GM12873 (cell line): Measurements from ENCODE around the gene RBM23.

ENCODE experiments used
- CTCF ChIP-seq: IDR thresholded peaks from 2 replicates; pipeline ENCODE4 v1.5.1; 2012; ENCODE audit warnings: low read depth, mild to moderate bottlenecking, moderate library complexity, low read length, control low read depth; ENCODE audit not compliant: insufficient read depth; ENCODE audit errors: missing control alignments

The RBM23 gene

GRCh38 chr14:22845821-22846625 is 72.9 kb downstream of the RBM23 start:
- TF ChIP-seq CTCF = no peak

GRCh38 chr14:22845103-22845394 is 73.9 kb downstream of the RBM23 start:
- no peak for TF ChIP-seq CTCF

GRCh38 chr14:22844221-22845102 is 74.5 kb downstream of the RBM23 start:
- TF ChIP-seq CTCF = no peak
